ENCODE data around the gene TPI1.
"Not testable (repeated sequence)": the region's sequence is repeated elsewhere in the genome, so short reads cannot be mapped to it uniquely, and the experiment has no call there.

TPI1 gene

GRCh38 chr12:6883683-6884082 is 16.4 kb downstream of the TPI1 start:
- CTCF ChIA-PET, result interaction anchor here (3.6 to 6.6 kb wide), 2 partner anchors 8 to 13 kb away, joined by 32 to 88 read pairs; partner anchors contain the start of genes SPSB2 and TPI1
- TF ChIP-seq CTCF (IDR thresholded peaks at IDR 0.05; ENCODE audit: insufficient read depth, low read length, missing control alignments), result no peak
- H3K4me3 ChIP-seq (ENCODE audit: low read depth, low read length), result no peak overlapping the region
- no peak for DNase-seq (ENCODE audit: low read depth, low spot score)
- POLR2A ChIA-PET, result no interaction called here

- no peak for TF ChIP-seq CTCF (IDR thresholded peaks at IDR 0.05; ENCODE audit: insufficient read depth, low read length, missing control alignments)
- CTCF ChIA-PET, result interaction anchor here (6.6 kb wide), 1 partner anchor 14 kb away, joined by 88 read pairs; the partner anchor contains the start of genes SPSB2 and TPI1
- DNase-seq (ENCODE audit: low read depth, low spot score), result no peak
- POLR2A ChIA-PET, result interaction anchor here (1.1 to 1.3 kb wide), 2 partner anchors 11 to 60 kb away, joined by 3 to 4 read pairs; partner anchors contain the start of genes C12orf57, RNU7-1 and SPSB2
- H3K4me3 ChIP-seq (ENCODE audit: low read depth, low read length), result no peak overlapping the region
These were observed 17.2 kb downstream of the TPI1 start for GRCh38 chr12:6884539-6884938.

- POLR2A ChIA-PET; H3K4me3 ChIP-seq (ENCODE audit: low read depth, low read length); DNase-seq (ENCODE audit: low read depth, low spot score): not testable (repeated sequence)
- CTCF ChIA-PET, result interaction anchor here (0.6 to 6.6 kb wide), 7 partner anchors 9 to 133 kb away, joined by 3 to 88 read pairs (median 3); partner anchors contain the start of genes MLF2, SPSB2 and TPI1
These were observed 19.1 kb downstream of the TPI1 start for GRCh38 chr12:6886206-6886999.

- POLR2A ChIA-PET, result no interaction called here
- H3K4me3 ChIP-seq (ENCODE audit: low read depth, low read length), result no peak overlapping the region
- no peak for TF ChIP-seq CTCF (IDR thresholded peaks at IDR 0.05; ENCODE audit: insufficient read depth, low read length, missing control alignments)
- no peak for DNase-seq (ENCODE audit: low read depth, low spot score)
- CTCF ChIA-PET, result interaction anchor here (0.8 to 1.9 kb wide), 4 partner anchors 10 to 75 kb away, joined by 3 to 11 read pairs (median 4); partner anchors contain the start of gene SPSB2
These were observed 20.1 kb downstream of the TPI1 start for GRCh38 chr12:6887460-6887859.

GRCh38 chr12:6888360-6888759 is 21.0 kb downstream of the TPI1 start:
- POLR2A ChIA-PET, result interaction anchor here (1.3 kb wide), 1 partner anchor 15 kb away, joined by 3 read pairs; the partner anchor contains the start of gene SPSB2
- no peak for TF ChIP-seq CTCF (IDR thresholded peaks at IDR 0.05; ENCODE audit: insufficient read depth, low read length, missing control alignments)
- CTCF ChIA-PET, result interaction anchor here (1.6 kb wide), 1 partner anchor 18 kb away, joined by 5 read pairs; no protein-coding TSS in a partner anchor
- H3K4me3 ChIP-seq (ENCODE audit: low read depth, low read length), result no peak overlapping the region
- DNase-seq (ENCODE audit: low read depth, low spot score), result no peak

GRCh38 chr12:6888794-6889193 is 21.5 kb downstream of the TPI1 start:
- CTCF ChIA-PET, result interaction anchor here (1.4 kb wide), 1 partner anchor 17 kb away, joined by 12 read pairs; the partner anchor contains the start of gene SPSB2
- H3K4me3 ChIP-seq (ENCODE audit: low read depth, low read length); DNase-seq (ENCODE audit: low read depth, low spot score): not testable (repeated sequence)
- POLR2A ChIA-PET, result interaction anchor here (1.3 kb wide), 1 partner anchor 16 kb away, joined by 3 read pairs; the partner anchor contains the start of gene SPSB2

GRCh38 chr12:6889775-6890573 is 22.6 kb downstream of the TPI1 start:
- CTCF ChIA-PET, result interaction anchor here (1.4 kb wide), 1 partner anchor 18 kb away, joined by 12 read pairs; the partner anchor contains the start of gene SPSB2
- H3K4me3 ChIP-seq (ENCODE audit: low read depth, low read length); DNase-seq (ENCODE audit: low read depth, low spot score); POLR2A ChIA-PET: not testable (repeated sequence)
